Psoas muscle (tissue), 8 donors: ENCODE results near the gene GP2. TPM values are rescaled to one million over a fixed set of nuclear protein-coding genes. Genes with fewer than 3 reads are reported as not detected.

ENCODE experiments used
- ATAC-seq, 4 donors: fragments of 200-7000 bp; cut with Tn5 transposase; one replicate each; pipeline ENCODE4 v1.9.1; 2020; ENCODE audit warnings: moderate library complexity in 3 of 4, mild to moderate bottlenecking in 2 of 4
- DNase-seq, 2 donors: peaks; one replicate each; pipeline ENCODE4 v3.0.0-alpha.2; 2020
- H3K27ac ChIP-seq: fragments of 200-600 bp; one replicate; pipeline ENCODE4 v1.8.0; 2022
- H3K27me3 ChIP-seq, 3 donors: fragments of 200-600 bp in 1 of 3; one replicate each; pipeline versions ENCODE4 v1.6.1 to v1.8.0; 2013 to 2022; ENCODE audit warnings: low read length in 2 of 3, mild to moderate bottlenecking in 2 of 3, moderate library complexity in 1 of 3; ENCODE audit not compliant: insufficient read depth in 3 of 3
- H3K36me3 ChIP-seq, 2 donors: fragments of 200-600 bp in 1 of 2; one replicate each; pipeline versions ENCODE4 v1.6.1 to v1.8.0; 2013 to 2022; ENCODE audit warnings: low read depth in 1 of 2, mild to moderate bottlenecking in 1 of 2, moderate library complexity in 1 of 2; ENCODE audit not compliant: insufficient read depth in 1 of 2
- H3K4me1 ChIP-seq: fragments of 200-600 bp; one replicate; pipeline ENCODE4 v1.8.0; 2022
- H3K4me3 ChIP-seq: fragments of 200-600 bp; one replicate; pipeline ENCODE4 v1.8.0; 2022; ENCODE audit warnings: mild to moderate bottlenecking
- H3K9me3 ChIP-seq: fragments of 200-600 bp; one replicate; pipeline ENCODE4 v1.8.0; 2022
- CTCF ChIP-seq: fragments of 200-600 bp; IDR thresholded peaks from one replicate; pipeline ENCODE4 v1.8.0; 2022; ENCODE audit warnings: antibody characterized with exemption
- whole genome bisulfite sequencing, 3 donors: extraction: QIAGEN DNeasy Blood & Tissue Kit; methylation state at CpG; one replicate each; pipeline versions ENCODE4 v1.1.6 to v1.1.7; 2013; 5-methylcytosine and 5-hydroxymethylcytosine counted together
- intact Hi-C, 2 donors: fragments of 100-400 bp; cut with DNase I; formaldehyde crosslinking; loops; one replicate each; pipeline versions ENCODE4 v1.11.0 to v1.14.2; 2022
- polyA plus RNA-seq, 3 donors: library from polyadenylated mRNA; stranded (reverse); fragments of 200-250 nt; gene quantifications; one replicate each; pipeline ENCODE4 v1.2.3, GENCODE V29; 2013
- total RNA-seq, 4 donors: library from RNA; stranded (reverse); fragmentation: NEBNext Ultra II Directional in 2 of 4; extraction: Animal tissue kit (Norgen Biotek cat#: 25700) in 2 of 4; gene quantifications; one replicate each; pipeline versions ENCODE4 v1.2.1 to v1.2.4, GENCODE V29; 2021 to 2023
- donor health status: healthy with polysubstance abuse.
- donor health status: DM: no; HTN: no; CAD: no; lungs with moderate emphysema.
- donor health status: Bipolar disorder and iron deficiency.
- donor health status: healthy.
- donor health status: DM: yes; HTN: yes; CAD: no.
- donor health status: DM: no; HTN: no; CAD: no.
- donor health status: DM: no; HTN: no; CAD: no.
- donor health status: DM: yes; HTN: yes; CAD: no.

GP2 gene
- total and polyA plus RNA-seq, 7 donors, result 0.34 to 3.1 (median 0.91) TPM; not detected in 3

DNA sequence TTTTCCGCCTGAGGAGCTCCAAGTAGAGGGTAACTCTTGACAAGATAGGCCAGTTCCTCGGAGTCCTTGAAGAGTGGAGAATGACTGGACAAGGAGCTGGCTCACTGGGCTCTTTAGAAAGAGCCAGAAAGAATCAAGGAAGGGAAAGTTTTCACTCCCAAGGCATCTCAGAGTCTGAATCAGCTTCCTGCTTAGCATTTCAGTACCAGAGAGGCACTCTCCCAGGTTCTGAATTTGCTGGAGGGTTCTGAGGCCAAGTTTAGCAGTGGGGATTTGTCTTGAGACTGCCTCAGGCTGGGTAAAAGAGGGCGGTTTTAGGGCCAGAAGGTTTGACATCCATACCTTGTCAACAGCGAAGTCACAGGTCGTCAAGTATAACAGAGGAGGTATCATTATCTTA is 25.5 kb downstream of the GP2 start:
- Histone ChIP-seq H3K4me3 (no peak overlapping the region), H3K4me1 (no peaks in the 10 kb centered on the region), H3K27me3 (peaks cover 0 to 2% (median 0%) of the 10 kb centered on the region in 3 donors), H3K36me3 (no peaks in the 10 kb centered on the region), H3K9me3 (no peaks in the 10 kb centered on the region), H3K27ac (no peak overlapping the region)
- TF ChIP-seq CTCF, result no peak
- ATAC-seq (no peak), DNase-seq (no peak)
- intact Hi-C loops, result loop anchor here in 1 of 2 donors (10.0 kb wide), 1 partner anchor 397 kb away; no protein-coding TSS in a partner anchor
- 68 to 73% (median 71%) methylated on average over 5 of the region's 5 CpGs for WGBS, 3 donors

GRCh38 chr16:20300312-20301097 is 26.8 kb downstream of the GP2 start:
- H3K9me3 ChIP-seq, result no peaks in the 10 kb centered on the region
- intact Hi-C loops, result loop anchor here in 1 of 2 donors (10.0 kb wide), 1 partner anchor 396 kb away; no protein-coding TSS in a partner anchor
- DNase-seq (peak in 1 of 2 donors; percentile 13), ATAC-seq (no peak)
- H3K4me3 ChIP-seq, result no peak overlapping the region
- H3K36me3 ChIP-seq, result no peaks in the 10 kb centered on the region
- peak; percentile 39 for TF ChIP-seq CTCF
- H3K27me3 ChIP-seq, result no peaks in the 10 kb centered on the region
- WGBS, 3 donors, result 12 to 15% (median 14%) methylated on average over 16 of the region's 16 CpGs
- H3K4me1 ChIP-seq, result no peaks in the 10 kb centered on the region
- H3K27ac ChIP-seq, result no peak overlapping the region

GRCh38 chr16:20298452-20298851 is 28.9 kb downstream of the GP2 start:
- no peaks in the 10 kb centered on the region for H3K27me3 ChIP-seq
- no peaks in the 10 kb centered on the region for H3K36me3 ChIP-seq
- DNase-seq (no peak), ATAC-seq (no peak)
- intact Hi-C loops, result no loop called here
- WGBS, 3 donors, result 59 to 70% (median 62%) methylated on average over 5 of the region's 5 CpGs
- H3K27ac ChIP-seq, result no peak overlapping the region
- H3K4me3 ChIP-seq, result no peak overlapping the region
- no peaks in the 10 kb centered on the region for H3K4me1 ChIP-seq
- TF ChIP-seq CTCF, result no peak
- no peaks in the 10 kb centered on the region for H3K9me3 ChIP-seq

DNA sequence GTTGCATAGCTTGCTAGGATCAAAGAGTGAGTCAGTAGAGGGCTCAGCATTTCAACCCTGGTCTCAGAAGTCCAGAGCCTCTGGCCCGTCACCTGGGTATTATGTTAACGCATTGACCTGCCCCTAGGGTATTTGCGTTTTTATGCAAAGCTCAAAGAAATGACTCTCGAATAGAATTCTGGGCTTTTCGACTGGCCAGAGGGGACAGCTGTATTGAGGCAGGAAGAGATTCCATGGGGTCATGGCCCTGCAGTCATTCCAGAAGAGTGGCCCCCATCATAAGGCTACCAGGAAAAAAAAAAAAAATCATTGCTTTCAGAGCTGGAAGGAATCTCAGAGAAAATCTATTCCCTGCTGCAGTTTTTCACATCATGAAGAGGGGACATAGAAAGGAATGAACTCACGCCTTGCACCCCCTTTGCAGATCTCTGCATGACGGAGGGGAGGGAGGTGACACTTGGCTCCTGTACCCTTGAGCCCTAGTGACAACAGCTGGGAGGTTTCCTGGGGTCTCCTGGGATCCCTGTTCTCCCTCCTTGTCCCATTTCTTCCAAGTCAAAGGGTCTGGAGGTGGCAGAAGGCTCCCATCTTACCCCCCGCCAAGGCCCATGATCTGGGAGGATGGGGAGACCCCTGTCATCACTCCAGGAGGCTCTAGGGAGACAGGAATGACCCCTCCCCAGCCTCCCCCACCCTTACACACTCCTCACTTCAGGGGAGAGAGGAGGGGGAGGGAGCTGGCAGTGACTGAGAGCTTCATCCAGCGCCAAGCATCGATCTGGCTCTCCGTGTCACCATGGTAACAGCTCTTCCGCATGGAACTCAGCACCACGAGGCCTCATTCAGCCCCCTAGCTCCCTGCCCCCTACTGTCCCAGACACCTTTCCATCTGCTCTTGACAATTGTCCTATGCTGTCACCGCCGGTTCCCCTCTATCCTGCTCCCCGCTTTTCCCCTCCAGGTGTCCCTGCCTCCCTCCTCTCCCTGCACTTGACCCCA is 35.8 kb downstream of the GP2 start:
- 24 to 34% (median 26%) methylated on average over 16 of the region's 16 CpGs for WGBS, 3 donors
- Histone ChIP-seq H3K36me3 (no peaks in the 10 kb centered on the region), H3K27me3 (peaks cover 0 to 2% (median 0%) of the 10 kb centered on the region in 3 donors), H3K27ac (no peak overlapping the region), H3K4me3 (no peak overlapping the region), H3K4me1 (no peaks in the 10 kb centered on the region), H3K9me3 (no peaks in the 10 kb centered on the region)
- no peak for DNase-seq
- no peak for ATAC-seq
- intact Hi-C loops, result no loop called here
- TF ChIP-seq CTCF, result no peak
